Fibroblast of pulmonary artery (primary cell): ENCODE measurements around the gene KRTAP5-11.
"Not testable (repeated sequence)": the region's sequence is repeated elsewhere in the genome, so short reads cannot be mapped to it uniquely, and the experiment has no call there.

Source experiments
- DNase-seq: peaks from one replicate; pipeline ENCODE4 v3.0.0-alpha.2; 2010; ENCODE audit warnings: low read depth
- H3K4me3 ChIP-seq: replicated peaks from 2 replicates; pipeline ENCODE4 v1.5.1; 2011; ENCODE audit warnings: low read depth, mild to moderate bottlenecking, control low read depth, low read length, moderate library complexity
- TF ChIP-seq, protein P1 (sequence below): IDR thresholded peaks from 2 replicates; pipeline ENCODE4 v1.5.1; 2011; ENCODE audit warnings: mild to moderate bottlenecking, control low read depth, low read length, inconsistent platforms; ENCODE audit errors: missing control alignments

KRTAP5-11 gene

GRCh38 chr11:71588822-71589545, 6.3 kb upstream of the KRTAP5-11 start:
- not testable (repeated sequence) for DNase-seq, H3K4me3 ChIP-seq

GRCh38 chr11:71588314-71588713, 5.6 kb upstream of the KRTAP5-11 start:
- DNase-seq, H3K4me3 ChIP-seq: not testable (repeated sequence)

GRCh38 chr11:71585673-71586072, 3.0 kb upstream of the KRTAP5-11 start:
- DNase-seq, H3K4me3 ChIP-seq: not testable (repeated sequence)

DNA sequence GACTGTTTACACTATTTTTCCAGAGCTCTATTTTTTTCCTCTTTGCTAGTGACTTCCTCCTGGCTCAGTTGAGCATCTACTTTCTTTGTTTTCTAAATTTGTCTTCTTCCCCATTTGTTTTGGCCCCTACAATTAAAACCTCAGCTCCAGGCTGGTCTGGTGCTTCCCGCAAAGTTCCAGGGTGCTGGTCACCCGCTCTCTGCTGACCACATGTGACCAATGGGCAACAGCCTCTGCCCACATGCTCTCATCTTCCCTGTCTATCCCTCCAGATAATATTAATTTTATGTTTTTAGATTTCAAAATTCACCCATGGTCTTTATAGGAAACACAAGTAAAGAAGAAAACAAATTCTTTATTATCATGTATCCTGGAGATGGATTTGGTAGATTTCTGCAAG, 294 bp upstream of the KRTAP5-11 start:
- not testable (repeated sequence) for DNase-seq, H3K4me3 ChIP-seq

DNA sequence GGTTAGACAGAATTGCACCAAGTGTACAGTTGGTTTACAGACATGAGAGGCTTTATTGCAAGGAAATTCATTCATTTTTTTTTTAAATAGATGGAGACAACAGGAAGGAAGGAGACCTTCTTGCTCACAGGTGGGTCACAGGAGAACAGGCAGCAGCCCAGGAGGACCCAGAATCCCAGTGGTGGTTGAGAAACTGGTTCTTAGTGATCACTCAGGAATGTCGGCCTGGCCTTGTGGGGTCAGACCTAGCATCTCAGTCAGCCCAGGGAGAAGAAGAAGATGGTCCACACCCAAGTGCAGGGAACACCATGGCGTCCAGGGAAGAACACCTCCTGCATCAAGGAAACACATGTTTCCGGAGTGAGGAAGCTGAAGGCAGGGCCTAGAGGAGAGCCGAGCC, 849 bp downstream of the KRTAP5-11 start:
- no peak for DNase-seq
- TF ChIP-seq, protein P1, sequence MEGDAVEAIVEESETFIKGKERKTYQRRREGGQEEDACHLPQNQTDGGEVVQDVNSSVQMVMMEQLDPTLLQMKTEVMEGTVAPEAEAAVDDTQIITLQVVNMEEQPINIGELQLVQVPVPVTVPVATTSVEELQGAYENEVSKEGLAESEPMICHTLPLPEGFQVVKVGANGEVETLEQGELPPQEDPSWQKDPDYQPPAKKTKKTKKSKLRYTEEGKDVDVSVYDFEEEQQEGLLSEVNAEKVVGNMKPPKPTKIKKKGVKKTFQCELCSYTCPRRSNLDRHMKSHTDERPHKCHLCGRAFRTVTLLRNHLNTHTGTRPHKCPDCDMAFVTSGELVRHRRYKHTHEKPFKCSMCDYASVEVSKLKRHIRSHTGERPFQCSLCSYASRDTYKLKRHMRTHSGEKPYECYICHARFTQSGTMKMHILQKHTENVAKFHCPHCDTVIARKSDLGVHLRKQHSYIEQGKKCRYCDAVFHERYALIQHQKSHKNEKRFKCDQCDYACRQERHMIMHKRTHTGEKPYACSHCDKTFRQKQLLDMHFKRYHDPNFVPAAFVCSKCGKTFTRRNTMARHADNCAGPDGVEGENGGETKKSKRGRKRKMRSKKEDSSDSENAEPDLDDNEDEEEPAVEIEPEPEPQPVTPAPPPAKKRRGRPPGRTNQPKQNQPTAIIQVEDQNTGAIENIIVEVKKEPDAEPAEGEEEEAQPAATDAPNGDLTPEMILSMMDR: no peak
- H3K4me3 ChIP-seq: no peak overlapping the region

- TF ChIP-seq, protein P1: peak; percentile 92
- peak; percentile 88 for DNase-seq
- H3K4me3 ChIP-seq: no peak overlapping the region
Measured at GRCh38 chr11:71580057-71581003, 2.3 kb downstream of the KRTAP5-11 start.

- not testable (repeated sequence) for H3K4me3 ChIP-seq, DNase-seq
Measured at GRCh38 chr11:71579513-71579912, 3.2 kb downstream of the KRTAP5-11 start.

- DNase-seq: no peak
- H3K4me3 ChIP-seq: no peak overlapping the region
- TF ChIP-seq, protein P1: no peak
Measured at GRCh38 chr11:71577469-71578004, 5.1 kb downstream of the KRTAP5-11 start.

- not testable (repeated sequence) for H3K4me3 ChIP-seq, DNase-seq
Measured at GRCh38 chr11:71576688-71577465, 5.8 kb downstream of the KRTAP5-11 start.
